GM18868 (cell line): ENCODE measurements around the gene FHAD1.

Experiments
- ATAC-seq: cut with Tn5 transposase; IDR thresholded peaks from one replicate; pipeline ENCODE4 v1.9.1; 2021; ENCODE audit warnings: mild to moderate bottlenecking, moderate library complexity; ENCODE audit not compliant: unreplicated experiment

The FHAD1 gene

GRCh38 chr1:15218287-15219279 lies 28.4 kb upstream of the FHAD1 start:
- ATAC-seq: no peak

GRCh38 chr1:15219280-15220023 lies 27.6 kb upstream of the FHAD1 start:
- no peak for ATAC-seq

DNA sequence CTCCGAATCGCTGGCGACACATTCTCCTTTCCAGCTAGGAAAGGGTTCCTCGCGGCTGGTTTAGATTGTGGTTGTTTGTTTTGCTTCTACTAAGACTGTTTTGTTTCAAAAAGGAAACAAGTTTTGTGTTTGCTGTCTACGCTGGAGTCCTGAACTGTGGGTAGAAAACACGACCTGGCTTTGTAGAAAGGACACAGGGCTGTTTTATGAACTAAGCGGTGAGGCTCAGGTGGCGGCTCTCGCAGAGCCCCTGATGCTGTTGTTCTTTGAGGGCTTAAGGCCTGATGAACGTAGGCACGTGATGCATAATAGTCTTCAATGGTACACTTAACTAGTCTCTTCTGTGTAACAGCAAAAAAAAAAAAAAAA lies 27.0 kb upstream of the FHAD1 start:
- ATAC-seq: no peak

DNA sequence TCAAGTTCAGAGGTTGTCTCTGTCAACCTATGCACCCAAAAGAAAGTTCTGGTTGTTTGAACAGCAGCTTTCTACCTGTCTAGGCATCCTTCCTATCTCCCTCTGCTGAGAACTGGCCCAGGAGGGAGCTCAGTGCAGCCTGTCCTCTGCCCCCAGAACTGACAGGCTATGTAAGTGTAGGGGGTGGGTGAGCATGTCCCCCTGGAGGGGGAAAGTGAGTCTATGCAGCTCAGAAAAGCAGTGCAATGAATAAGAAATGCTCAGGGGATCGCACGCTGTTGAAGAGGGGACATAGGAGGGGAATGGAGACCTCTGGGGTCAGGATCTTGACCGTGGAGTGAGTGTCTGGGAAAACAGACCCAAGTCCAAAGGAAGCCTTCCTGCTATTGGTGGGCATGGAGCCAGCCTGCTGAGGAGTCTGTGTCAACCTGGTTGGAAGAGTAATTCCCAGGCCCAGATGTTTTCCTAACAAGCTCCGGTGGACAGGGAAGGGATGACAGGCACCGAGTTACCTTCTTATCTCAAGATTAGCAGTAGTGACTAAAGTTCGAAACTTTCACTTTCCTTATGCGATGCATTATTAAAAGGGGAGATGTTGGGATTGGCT lies 26.1 kb upstream of the FHAD1 start:
- no peak for ATAC-seq

GRCh38 chr1:15222653-15223303 lies 24.2 kb upstream of the FHAD1 start:
- ATAC-seq: no peak

DNA sequence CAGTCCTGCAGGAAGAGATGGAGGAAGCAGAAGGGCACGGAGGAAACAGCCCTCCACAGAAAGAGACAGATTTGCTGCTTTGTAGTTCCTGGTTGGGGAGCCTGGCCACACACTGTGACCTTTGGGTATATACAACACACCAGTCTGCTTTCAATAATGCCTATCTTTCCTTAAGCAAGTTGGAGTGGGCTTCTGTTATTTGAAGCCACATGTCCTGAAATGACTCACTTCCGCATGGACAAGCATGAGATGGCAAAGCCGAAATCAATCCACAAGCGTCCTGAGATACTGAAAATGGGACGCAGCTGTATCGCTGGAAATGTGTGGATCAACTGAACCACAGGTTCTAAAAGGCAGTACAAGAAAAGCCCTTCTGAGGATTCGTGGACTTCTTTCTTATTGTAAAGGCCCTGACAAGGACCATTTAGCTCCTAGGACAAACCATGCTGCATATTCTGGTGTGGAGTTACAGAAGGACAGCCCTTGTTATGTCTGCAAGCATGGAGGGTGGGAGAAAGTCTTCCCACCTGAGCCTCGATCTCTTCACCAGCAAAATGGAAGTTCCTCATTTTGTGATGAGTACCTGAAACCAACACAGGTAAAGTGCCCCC lies 22.7 kb upstream of the FHAD1 start:
- ATAC-seq: no peak

- ATAC-seq: no peak
Observed at GRCh38 chr1:15224974-15225373, 22.0 kb upstream of the FHAD1 start.

GRCh38 chr1:15225461-15225860 lies 21.6 kb upstream of the FHAD1 start:
- ATAC-seq: no peak

DNA sequence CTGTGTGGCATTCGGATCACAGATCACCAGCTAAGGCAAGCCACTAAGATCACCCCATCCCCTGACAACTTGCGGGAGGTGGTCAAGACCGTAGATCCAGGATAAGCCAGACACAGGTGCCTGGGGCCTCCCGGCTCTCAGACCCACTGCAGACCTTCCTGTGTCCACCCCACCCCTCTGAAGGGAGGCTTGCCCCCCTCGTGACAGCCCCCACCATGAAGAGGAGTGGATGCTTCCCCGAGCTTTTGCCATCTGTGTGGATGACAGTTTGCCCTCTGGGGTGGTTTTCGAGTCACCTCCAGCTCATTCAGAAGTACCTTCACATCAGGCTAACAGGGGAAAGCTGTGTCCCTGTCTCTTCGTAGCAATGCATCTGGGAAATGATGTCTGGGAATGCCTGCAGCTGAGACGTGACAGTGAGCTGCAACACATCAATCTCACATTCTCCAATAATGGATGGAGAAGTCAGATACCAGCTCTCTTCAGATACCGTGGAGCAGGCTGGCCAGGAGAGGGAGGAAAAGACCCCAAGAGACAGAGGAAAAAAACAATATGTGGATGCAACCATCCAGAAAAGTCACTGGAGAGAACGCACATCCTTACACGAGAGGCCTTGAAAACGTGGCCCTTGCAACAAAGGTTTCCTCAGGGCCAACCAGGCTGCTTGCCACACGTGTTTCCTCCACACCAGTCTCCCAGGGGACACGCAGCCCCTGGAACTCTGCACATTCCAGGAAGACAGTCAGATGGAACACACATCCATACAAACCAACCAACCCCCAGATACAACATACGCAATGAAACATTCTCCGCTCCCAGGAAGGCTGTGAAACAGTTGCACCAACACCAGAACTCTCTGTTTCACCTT lies 20.4 kb upstream of the FHAD1 start:
- no peak for ATAC-seq

DNA sequence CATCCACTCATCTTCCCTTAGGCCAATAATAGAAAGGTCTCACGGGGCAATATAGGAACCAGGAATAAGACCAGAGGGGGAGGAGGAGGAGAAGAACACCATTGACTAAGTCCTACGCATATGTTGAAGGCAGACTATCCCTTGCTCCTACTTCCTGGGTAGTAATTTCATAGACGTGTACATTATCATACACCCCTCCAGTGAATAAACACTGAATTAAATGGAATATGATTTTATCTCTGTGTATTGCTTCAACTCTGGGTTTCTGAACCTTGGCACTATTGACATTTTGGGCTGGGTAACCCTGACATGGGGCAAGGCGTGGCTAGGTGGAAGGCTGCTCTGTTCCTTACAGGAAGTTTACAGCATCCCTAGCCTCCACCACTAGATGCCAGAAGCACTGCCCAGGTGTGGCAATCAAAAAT lies 17.3 kb upstream of the FHAD1 start:
- no peak for ATAC-seq

GRCh38 chr1:15231714-15232201 lies 15.3 kb upstream of the FHAD1 start:
- peak; percentile 90 for ATAC-seq

- ATAC-seq: no peak
Observed at GRCh38 chr1:15233689-15234088, 13.3 kb upstream of the FHAD1 start.

DNA sequence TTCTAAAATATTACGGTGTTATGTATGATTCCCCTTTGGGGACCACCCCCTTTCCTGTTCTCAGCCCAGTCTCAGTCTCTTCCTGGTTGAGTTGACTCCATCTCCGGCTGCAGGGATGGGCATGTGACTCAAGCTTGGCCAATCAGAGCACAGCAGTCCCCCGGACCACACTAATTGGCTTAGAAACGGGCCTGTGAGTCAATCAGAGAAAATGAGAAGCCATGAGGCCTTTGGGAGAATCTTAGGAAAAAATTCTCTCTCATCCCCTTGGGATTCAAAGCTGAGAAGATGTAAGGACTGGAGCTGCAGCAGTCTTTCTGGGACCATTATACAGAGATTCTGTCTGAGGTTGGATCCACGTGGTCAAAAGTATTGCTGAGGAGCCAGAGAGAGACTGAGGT lies 10.7 kb upstream of the FHAD1 start:
- no peak for ATAC-seq

DNA sequence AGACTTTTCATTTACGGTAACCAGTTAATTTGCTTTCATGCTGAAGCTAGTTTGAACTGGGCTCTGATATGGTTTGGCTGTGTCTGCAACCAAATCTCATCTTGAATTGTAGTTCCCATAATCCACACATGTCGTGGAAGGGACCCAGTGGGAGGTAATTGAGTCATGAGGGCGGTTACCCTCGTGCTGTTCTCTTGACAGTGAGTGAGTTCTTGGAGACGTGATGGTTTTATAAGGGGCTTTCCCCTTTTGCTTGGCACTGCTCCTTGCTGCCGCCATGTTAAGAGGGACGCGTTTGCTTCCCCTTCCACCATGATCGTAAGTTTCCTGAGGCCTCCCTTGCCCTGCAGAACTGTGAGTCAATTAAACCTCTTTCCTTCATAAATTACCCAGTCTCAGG lies 10.3 kb upstream of the FHAD1 start:
- ATAC-seq: no peak

DNA sequence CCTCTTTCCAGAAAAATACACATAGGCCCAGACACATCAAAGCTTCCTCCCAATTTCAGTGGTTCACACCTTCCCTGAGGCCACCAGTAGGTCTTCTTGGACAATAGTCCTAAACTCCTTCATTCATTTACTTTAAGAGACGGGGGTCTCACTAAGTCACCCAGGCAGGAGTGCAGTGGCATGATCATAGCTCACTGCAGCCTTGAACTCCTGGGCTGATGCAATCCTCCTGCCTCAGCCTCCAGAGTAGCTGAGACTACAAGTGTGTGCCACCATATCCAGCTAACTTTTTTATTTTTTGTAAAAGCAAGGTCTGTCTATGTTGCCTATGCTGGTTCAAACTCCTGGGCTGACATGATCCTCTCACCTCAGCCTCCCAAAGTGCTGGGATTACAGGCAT lies 8.2 kb upstream of the FHAD1 start:
- no peak for ATAC-seq

GRCh38 chr1:15242766-15243165 lies 4.3 kb upstream of the FHAD1 start:
- no peak for ATAC-seq

GRCh38 chr1:15243275-15244043 lies 3.6 kb upstream of the FHAD1 start:
- no peak for ATAC-seq

DNA sequence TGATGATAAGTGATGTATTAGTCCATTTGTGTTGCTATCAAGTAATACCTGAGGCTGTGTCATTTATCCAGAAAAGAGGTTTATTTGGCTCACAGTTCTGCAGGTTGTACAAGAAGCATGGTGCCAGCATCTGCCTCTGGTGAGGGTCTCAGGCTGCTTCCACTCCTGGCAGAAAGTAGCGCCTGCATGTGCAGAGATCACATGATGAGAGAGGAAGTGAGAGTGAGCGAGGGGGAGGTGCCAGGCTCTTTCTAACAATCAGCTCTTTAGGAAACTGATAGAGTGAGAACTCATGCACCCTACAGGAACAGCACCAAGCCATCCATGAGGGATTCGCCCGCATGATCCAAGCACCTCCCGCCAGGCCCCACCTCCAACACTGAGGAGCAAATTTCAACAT lies 2.2 kb upstream of the FHAD1 start:
- ATAC-seq: no peak
